NOMO-1 (cell line): ENCODE measurements around the gene DDX5.

Experiments used
- DNase-seq, 2 experiments: peaks; one replicate each; lab custom pipeline; 2025; ENCODE audit not compliant: unreplicated experiment in 2 of 2; lab: John Stamatoyannopoulos, UW

DDX5 gene

GRCh38 chr17:64449545-64449944 lies 56.5 kb downstream of the DDX5 start:
- DNase-seq = peak; percentile 29 to 70

GRCh38 chr17:64448665-64449512 lies 57.2 kb downstream of the DDX5 start, which contains the start of gene MILR1:
MILR1 (plus strand) TSS chr17:64449115; CDS start chr17:64449169, 54 bp downstream.
- DNase-seq = peak; percentile 93 to 99
